Articular chondrocyte of knee joint (primary cell): Measurements from ENCODE around the gene M6PR. TPM values are rescaled to one million over a fixed set of nuclear protein-coding genes. Genes with fewer than 3 reads are reported as not detected.

Source experiments
- total RNA-seq: library from RNA; depleted of rRNA; stranded (reverse); fragments of >200 nt; gene quantifications from 2 replicates; pipeline ENCODE4 v1.2.3, GENCODE V29; 2012

M6PR gene
- 91.0 and 110 TPM in 2 replicates for total RNA-seq

GRCh38 chr12:8949342-8950220 lies at the start of gene M6PR:
TSS of gene M6PR (minus strand) at chr12:8949645. CDS start at chr12:8946404, 3,241 bp downstream.

GRCh38 chr12:8989413-8989812 lies 40.0 kb upstream of the M6PR start, which contains the start of gene KLRG1:
TSS of gene KLRG1 (plus strand) at chr12:8989546. CDS start at chr12:8989636, 90 bp downstream.

GRCh38 chr12:8914033-8914715 lies 35.3 kb downstream of the M6PR start, which contains the start of gene PHC1:
TSS of gene PHC1 (plus strand) at chr12:8914509. CDS start at chr12:8917678, 3,169 bp downstream.

Other genes starting within 250 kb of the M6PR start
- not detected in 2 replicates for gene A2ML1, start 127.0 kb downstream of the M6PR start, total RNA-seq
- gene PHC1, start 35.1 kb downstream of the M6PR start, total RNA-seq = 18.3 and 20.3 TPM in 2 replicates
- gene KLRG1, start 39.9 kb upstream of the M6PR start, total RNA-seq = 0.22 and 0.52 TPM in 2 replicates
- 3.9 and 6.5 TPM in 2 replicates for gene A2M, start 166.3 kb upstream of the M6PR start, total RNA-seq